Esophagus squamous epithelium (tissue), 5 donors: ENCODE results near the gene SLC16A1. TPM values are rescaled to one million over a fixed set of nuclear protein-coding genes. Genes with fewer than 3 reads are reported as not detected.

ENCODE experiments used
- DNase-seq: peaks from one replicate; lab custom pipeline; 2025; lab: John Stamatoyannopoulos, UW
- H3K27ac ChIP-seq, 4 donors: fragments of 200-600 bp; sonication (generic); one replicate each; pipeline ENCODE4 v1.5.1; 2016 to 2019; ENCODE audit warnings: mild to moderate bottlenecking in 1 of 4
- H3K27me3 ChIP-seq, 4 donors: fragments of 200-600 bp; sonication (generic); 1 replicate in 3 of 4; 2 replicates in 1 of 4; pipeline versions ENCODE4 v1.5.1 to v1.6.0; 2017 to 2021; ENCODE audit warnings: antibody characterized with exemption in 1 of 4
- H3K36me3 ChIP-seq, 3 donors: fragments of 200-600 bp; sonication (generic); one replicate each; pipeline ENCODE4 v1.5.1; 2016 to 2019
- H3K4me1 ChIP-seq, 3 donors: fragments of 200-600 bp; sonication (generic); one replicate each; pipeline ENCODE4 v1.5.1; 2017 to 2019
- H3K4me3 ChIP-seq, 4 donors: fragments of 200-600 bp; sonication (generic); 1 replicate in 3 of 4; 2 replicates in 1 of 4; pipeline ENCODE4 v1.5.1; 2016 to 2019; ENCODE audit warnings: mild to moderate bottlenecking in 2 of 4, moderate library complexity in 1 of 4
- H3K9me3 ChIP-seq, 3 donors: fragments of 200-600 bp; sonication (generic); one replicate each; pipeline ENCODE4 v1.5.1; 2016 to 2019
- POLR2A ChIP-seq, 4 donors: fragments of 450-650 bp; IDR thresholded peaks; one replicate each; pipeline ENCODE4 v1.6.1; 2017; ENCODE audit warnings: antibody characterized with exemption in 4 of 4, mild to moderate bottlenecking in 4 of 4, moderate library complexity in 3 of 4
- WGBS, 2 donors: methylation state at CpG; one replicate each; pipeline ENCODE4 v1.1.5; 2018; 5-methylcytosine and 5-hydroxymethylcytosine counted together
- intact Hi-C: fragments of 100-400 bp; cut with DNase I; formaldehyde crosslinking; loops from one replicate; pipeline ENCODE4 v1.15.0; 2022
- total RNA-seq, 4 donors: library from RNA; depleted of rRNA; stranded (reverse); fragments of >200 nt; gene quantifications; one replicate each; pipeline ENCODE4 v1.1.0, GENCODE V29; 2016
- TF ChIP-seq, protein P1 (sequence below), 6 experiments: fragments of 450-650 bp in 4 of 6; fragments of 200-600 bp in 2 of 6; sonication (generic) in 2 of 6; IDR thresholded peaks; one replicate each; pipeline ENCODE4 v1.5.1; 2016 to 2019; ENCODE audit warnings: antibody characterized with exemption in 6 of 6, mild to moderate bottlenecking in 4 of 6, moderate library complexity in 4 of 6
- donor health status: DM: yes; HTN: yes; CAD: no.

Gene SLC16A1
- total RNA-seq, 4 donors from 2014 or later: 19.1 to 80.3 (median 57.9) TPM

DNA sequence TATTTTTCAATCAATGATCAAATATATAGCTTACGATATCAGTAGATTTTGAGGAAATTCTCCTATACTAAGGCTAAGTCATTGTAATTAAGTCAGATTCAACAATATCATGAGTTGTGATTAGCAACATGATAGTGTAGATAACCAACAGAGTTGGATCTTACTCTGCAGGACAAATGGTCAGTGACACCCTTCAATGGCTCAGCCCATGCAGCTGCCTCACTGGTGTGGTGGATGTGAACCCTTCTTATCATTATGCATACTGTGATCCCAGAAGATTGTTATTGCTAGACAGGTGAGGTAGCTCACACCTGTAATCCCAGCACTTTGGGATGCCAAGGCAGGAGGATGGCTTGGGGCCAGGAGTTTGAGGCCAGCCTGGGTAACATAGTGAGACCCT lies 5.6 kb downstream of the SLC16A1 start:
- 91 to 95% methylated on average over 1 of the region's 1 CpG for WGBS, 2 donors
- Histone ChIP-seq H3K4me1 (peaks cover 0 to 37% (median 18%) of the 10 kb centered on the region in 3 donors), H3K27me3 (no peaks in the 10 kb centered on the region), H3K9me3 (no peaks in the 10 kb centered on the region), H3K27ac (no peak overlapping the region), H3K4me3 (no peak overlapping the region), H3K36me3 (no peaks in the 10 kb centered on the region)
- DNase-seq: no peak
- intact Hi-C loops: loop anchor here (10.0 kb wide), 1 partner anchor 66 kb away; no protein-coding TSS in a partner anchor
- no peak for TF ChIP-seq POLR2A (IDR thresholded peaks at IDR 0.05)
- TF ChIP-seq, protein P1, sequence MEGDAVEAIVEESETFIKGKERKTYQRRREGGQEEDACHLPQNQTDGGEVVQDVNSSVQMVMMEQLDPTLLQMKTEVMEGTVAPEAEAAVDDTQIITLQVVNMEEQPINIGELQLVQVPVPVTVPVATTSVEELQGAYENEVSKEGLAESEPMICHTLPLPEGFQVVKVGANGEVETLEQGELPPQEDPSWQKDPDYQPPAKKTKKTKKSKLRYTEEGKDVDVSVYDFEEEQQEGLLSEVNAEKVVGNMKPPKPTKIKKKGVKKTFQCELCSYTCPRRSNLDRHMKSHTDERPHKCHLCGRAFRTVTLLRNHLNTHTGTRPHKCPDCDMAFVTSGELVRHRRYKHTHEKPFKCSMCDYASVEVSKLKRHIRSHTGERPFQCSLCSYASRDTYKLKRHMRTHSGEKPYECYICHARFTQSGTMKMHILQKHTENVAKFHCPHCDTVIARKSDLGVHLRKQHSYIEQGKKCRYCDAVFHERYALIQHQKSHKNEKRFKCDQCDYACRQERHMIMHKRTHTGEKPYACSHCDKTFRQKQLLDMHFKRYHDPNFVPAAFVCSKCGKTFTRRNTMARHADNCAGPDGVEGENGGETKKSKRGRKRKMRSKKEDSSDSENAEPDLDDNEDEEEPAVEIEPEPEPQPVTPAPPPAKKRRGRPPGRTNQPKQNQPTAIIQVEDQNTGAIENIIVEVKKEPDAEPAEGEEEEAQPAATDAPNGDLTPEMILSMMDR (IDR thresholded peaks at IDR 0.05): no peak

DNA sequence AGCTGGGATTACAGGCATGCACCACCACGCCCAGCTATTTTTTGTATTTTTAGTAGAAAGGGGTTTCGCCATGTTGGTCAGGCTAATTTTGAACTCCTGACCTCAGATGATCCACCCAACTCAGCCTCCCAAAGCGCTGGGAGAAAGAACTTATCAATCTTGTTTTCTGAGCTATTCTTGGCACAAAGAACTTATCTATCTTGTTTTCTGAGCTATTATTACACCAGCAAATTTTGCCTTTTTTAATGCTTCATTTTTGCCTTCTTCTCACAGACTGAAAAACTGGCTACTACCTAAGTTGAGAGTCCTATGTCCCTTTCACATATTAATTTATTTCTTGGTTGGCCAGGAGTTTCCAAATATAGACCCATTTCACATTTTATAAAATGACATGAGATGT lies 9.3 kb downstream of the SLC16A1 start:
- H3K9me3 ChIP-seq: no peaks in the 10 kb centered on the region
- no peak overlapping the region for H3K4me3 ChIP-seq
- H3K4me1 ChIP-seq: peaks cover 0 to 15% (median 4%) of the 10 kb centered on the region in 3 donors
- 63 to 72% methylated on average over 3 of the region's 3 CpGs for WGBS, 2 donors
- intact Hi-C loops: no loop called here
- H3K27me3 ChIP-seq: no peaks in the 10 kb centered on the region
- H3K36me3 ChIP-seq: no peaks in the 10 kb centered on the region
- TF ChIP-seq POLR2A (IDR thresholded peaks at IDR 0.05): no peak
- TF ChIP-seq, protein P1 (IDR thresholded peaks at IDR 0.05): no peak
- H3K27ac ChIP-seq: no peak overlapping the region
- no peak for DNase-seq

DNA sequence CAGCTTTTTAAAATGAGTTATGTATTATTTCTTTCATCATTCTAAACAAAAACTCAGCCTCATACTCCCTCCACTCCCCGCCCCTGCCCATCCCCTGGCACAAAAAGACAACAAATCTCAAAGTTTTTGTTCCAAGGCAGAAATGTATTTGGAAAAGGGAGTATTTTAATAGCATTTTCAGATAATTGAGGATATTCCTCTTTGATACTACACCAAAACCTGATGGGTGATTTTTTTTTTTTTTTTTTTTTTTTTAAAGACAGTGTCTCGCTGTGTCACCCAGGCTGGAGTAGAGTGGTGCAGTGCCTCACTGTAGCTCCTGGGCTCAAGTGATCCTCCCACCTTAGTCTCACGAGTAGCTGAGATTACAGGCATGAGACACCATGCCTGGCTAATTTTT lies 16.2 kb downstream of the SLC16A1 start:
- no peaks in the 10 kb centered on the region for H3K27me3 ChIP-seq
- no peak overlapping the region for H3K27ac ChIP-seq
- 62 to 97% methylated on average over 2 to 3 of the region's 3 CpGs for WGBS, 2 donors
- no peak for TF ChIP-seq POLR2A (IDR thresholded peaks at IDR 0.05)
- TF ChIP-seq, protein P1 (IDR thresholded peaks at IDR 0.05): no peak
- no peaks in the 10 kb centered on the region for H3K36me3 ChIP-seq
- no peak for DNase-seq
- intact Hi-C loops: no loop called here
- H3K4me1 ChIP-seq: peaks cover 0 to 37% (median 23%) of the 10 kb centered on the region in 3 donors
- H3K9me3 ChIP-seq: no peaks in the 10 kb centered on the region
- H3K4me3 ChIP-seq: no peak overlapping the region

DNA sequence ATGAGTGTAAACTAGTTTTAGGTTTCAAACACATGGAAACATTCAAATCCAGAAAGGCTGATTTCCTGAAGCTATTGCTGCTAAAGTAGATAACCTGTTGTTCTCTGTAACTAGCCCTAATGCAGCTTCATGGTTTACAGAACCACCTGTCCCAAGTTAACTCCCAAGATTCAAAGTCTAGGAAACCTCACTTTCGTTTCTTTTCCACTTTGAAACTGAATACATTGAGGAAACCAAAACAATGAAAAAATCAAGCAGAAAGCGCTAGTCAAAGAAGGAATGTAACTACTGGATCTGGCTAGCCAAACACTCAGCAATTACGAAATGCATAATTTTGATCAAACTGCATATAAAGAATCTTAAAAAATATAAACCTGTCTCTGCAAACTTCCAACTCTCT lies 17.8 kb downstream of the SLC16A1 start:
- Histone ChIP-seq H3K27me3 (no peaks in the 10 kb centered on the region), H3K36me3 (no peaks in the 10 kb centered on the region), H3K4me1 (peaks cover 0 to 40% (median 23%) of the 10 kb centered on the region in 3 donors), H3K4me3 (no peak overlapping the region), H3K27ac (no peak overlapping the region), H3K9me3 (no peaks in the 10 kb centered on the region)
- DNase-seq: no peak
- intact Hi-C loops: no loop called here
- no peak for TF ChIP-seq POLR2A (IDR thresholded peaks at IDR 0.05)
- TF ChIP-seq, protein P1 (IDR thresholded peaks at IDR 0.05): no peak
- 43 to 53% methylated on average over 3 of the region's 3 CpGs for WGBS, 2 donors

DNA sequence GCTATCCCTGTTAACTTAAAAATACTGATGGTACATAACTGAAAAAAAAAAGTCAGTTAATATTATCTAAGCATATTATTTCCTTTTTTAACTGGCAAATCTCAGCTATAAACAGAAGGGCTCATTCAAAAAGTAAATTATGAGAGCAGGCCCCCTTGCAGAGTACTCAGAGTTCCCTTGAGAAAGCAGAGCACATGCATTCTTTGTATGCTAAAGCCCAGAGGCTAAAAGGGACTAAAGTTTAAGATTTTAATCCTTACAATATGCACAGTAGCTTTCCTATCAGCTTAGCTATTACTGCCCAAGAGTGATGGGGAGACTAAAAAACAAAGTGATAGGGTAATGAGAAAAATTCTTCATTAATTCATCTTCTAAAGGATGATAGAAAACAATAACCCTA lies 18.5 kb downstream of the SLC16A1 start:
- DNase-seq: no peak
- intact Hi-C loops: no loop called here

More for the DNA sequence above, 18.5 kb downstream of the SLC16A1 start:
- Histone ChIP-seq H3K4me1 (peaks cover 0 to 40% (median 23%) of the 10 kb centered on the region in 3 donors), H3K4me3 (no peak overlapping the region), H3K36me3 (no peaks in the 10 kb centered on the region), H3K27me3 (no peaks in the 10 kb centered on the region), H3K27ac (peak overlapping the region in 2 of 4 donors; percentile 6 to 25), H3K9me3 (no peaks in the 10 kb centered on the region)
- TF ChIP-seq, protein P1 (IDR thresholded peaks at IDR 0.05): no peak
- no peak for TF ChIP-seq POLR2A (IDR thresholded peaks at IDR 0.05)
